Erythroblast (primary cell): ENCODE data around the gene COL13A1.

Experiments
- GATA1 ChIP-seq: IDR thresholded peaks from 2 replicates; pipeline ENCODE4 v1.6.1; 2011; ENCODE audit warnings: low read depth, mild to moderate bottlenecking, control low read depth, low read length, moderate library complexity
- POLR2A ChIP-seq: IDR thresholded peaks from 2 replicates; pipeline ENCODE4 v1.6.1; 2011; ENCODE audit warnings: mild to moderate bottlenecking, low read length

- TF ChIP-seq POLR2A (no peak), GATA1 (no peak)
Measured at GRCh38 chr10:69866246-69866687, 64.6 kb downstream of the COL13A1 start.
